Parathyroid adenoma (tissue), 2 donors: ENCODE measurements around the gene DAB2IP.

Source experiments
- H2AFZ ChIP-seq: fragments of 300-600 bp; sonication (generic); one replicate; pipeline ENCODE4 v1.7.0; 2017; ENCODE audit warnings: antibody characterized with exemption, mild to moderate bottlenecking
- H3K27ac ChIP-seq: fragments of 300-600 bp; sonication (generic); one replicate; pipeline ENCODE4 v1.7.0; 2017
- H3K27me3 ChIP-seq: fragments of 300-600 bp; sonication (generic); one replicate; pipeline ENCODE4 v1.7.0; 2017; ENCODE audit warnings: low read length; ENCODE audit not compliant: control insufficient read depth, insufficient read depth
- H3K36me3 ChIP-seq: fragments of 300-600 bp; sonication (generic); one replicate; pipeline ENCODE4 v1.7.0; 2017; ENCODE audit warnings: low read length; ENCODE audit not compliant: control insufficient read depth, insufficient read depth
- H3K4me1 ChIP-seq: fragments of 300-600 bp; sonication (generic); one replicate; pipeline ENCODE4 v1.7.0; 2017; ENCODE audit warnings: control low read depth
- H3K4me2 ChIP-seq: fragments of 300-600 bp; sonication (generic); one replicate; pipeline ENCODE4 v1.7.0; 2017; ENCODE audit warnings: low read length
- H3K4me3 ChIP-seq: fragments of 300-600 bp; sonication (generic); one replicate; pipeline ENCODE4 v1.7.0; 2017; ENCODE audit warnings: low read depth, low read length
- H3K79me2 ChIP-seq: fragments of 300-600 bp; sonication (generic); one replicate; pipeline ENCODE4 v1.7.0; 2017; ENCODE audit warnings: control low read depth
- H3K9ac ChIP-seq: fragments of 300-600 bp; sonication (generic); one replicate; pipeline ENCODE4 v1.7.0; 2017; ENCODE audit warnings: mild to moderate bottlenecking
- H3K9me3 ChIP-seq: fragments of 300-600 bp; sonication (generic); one replicate; pipeline ENCODE4 v1.7.0; 2017; ENCODE audit warnings: low read length; ENCODE audit not compliant: control insufficient read depth
- CTCF ChIP-seq: fragments of 300-600 bp; sonication (generic); IDR thresholded peaks from one replicate; pipeline ENCODE4 v1.7.0; 2017; ENCODE audit warnings: antibody characterized with exemption, mild to moderate bottlenecking
- donor health status: primary hyperparathyroidism.

The DAB2IP gene

GRCh38 chr9:121658591-121658990 lies 7.2 kb downstream of the DAB2IP start:
- Histone ChIP-seq H2AFZ (no peak overlapping the region), H3K9ac (no peak overlapping the region), H3K4me3 (no peak overlapping the region), H3K27me3 (no peaks in the 10 kb centered on the region), H3K9me3 (no peaks in the 10 kb centered on the region), H3K27ac (peak overlapping the region; percentile 49), H3K4me2 (no peak overlapping the region), H3K4me1 (no peaks in the 10 kb centered on the region), H3K79me2 (no peaks in the 10 kb centered on the region), H3K36me3 (no peaks in the 10 kb centered on the region)
- TF ChIP-seq CTCF = no peak

- H3K9ac ChIP-seq = no peak overlapping the region
- no peaks in the 10 kb centered on the region for H3K9me3 ChIP-seq
- H2AFZ ChIP-seq = no peak overlapping the region
- H3K36me3 ChIP-seq = no peaks in the 10 kb centered on the region
- no peak overlapping the region for H3K4me3 ChIP-seq
- no peaks in the 10 kb centered on the region for H3K79me2 ChIP-seq
- H3K27ac ChIP-seq = no peak overlapping the region
- no peak for TF ChIP-seq CTCF
- H3K4me1 ChIP-seq = no peaks in the 10 kb centered on the region
- no peak overlapping the region for H3K4me2 ChIP-seq
- no peaks in the 10 kb centered on the region for H3K27me3 ChIP-seq
Measured at GRCh38 chr9:121660367-121660766, 8.9 kb downstream of the DAB2IP start.

GRCh38 chr9:121660876-121661275 lies 9.4 kb downstream of the DAB2IP start:
- Histone ChIP-seq H3K4me3 (no peak overlapping the region), H2AFZ (no peak overlapping the region), H3K9me3 (no peaks in the 10 kb centered on the region), H3K27me3 (no peaks in the 10 kb centered on the region), H3K4me1 (no peaks in the 10 kb centered on the region), H3K36me3 (no peaks in the 10 kb centered on the region), H3K79me2 (no peaks in the 10 kb centered on the region), H3K27ac (no peak overlapping the region), H3K4me2 (no peak overlapping the region), H3K9ac (no peak overlapping the region)
- no peak for TF ChIP-seq CTCF

GRCh38 chr9:121661328-121661727 lies 9.9 kb downstream of the DAB2IP start:
- Histone ChIP-seq H3K9ac (no peak overlapping the region), H2AFZ (no peak overlapping the region), H3K27ac (no peak overlapping the region), H3K9me3 (no peaks in the 10 kb centered on the region), H3K27me3 (no peaks in the 10 kb centered on the region), H3K36me3 (no peaks in the 10 kb centered on the region), H3K4me2 (no peak overlapping the region), H3K79me2 (no peaks in the 10 kb centered on the region), H3K4me1 (no peaks in the 10 kb centered on the region), H3K4me3 (no peak overlapping the region)
- TF ChIP-seq CTCF = no peak

- H3K4me2 ChIP-seq = no peak overlapping the region
- TF ChIP-seq CTCF = no peak
- no peaks in the 10 kb centered on the region for H3K79me2 ChIP-seq
- H3K27me3 ChIP-seq = no peaks in the 10 kb centered on the region
- H3K36me3 ChIP-seq = no peaks in the 10 kb centered on the region
- no peak overlapping the region for H3K9ac ChIP-seq
- H3K9me3 ChIP-seq = no peaks in the 10 kb centered on the region
- peak overlapping the region; percentile 39 for H3K27ac ChIP-seq
- no peak overlapping the region for H3K4me3 ChIP-seq
- H2AFZ ChIP-seq = no peak overlapping the region
- no peaks in the 10 kb centered on the region for H3K4me1 ChIP-seq
Measured at GRCh38 chr9:121662359-121662758, 10.9 kb downstream of the DAB2IP start.
